Spinal cord (tissue), 10 donors: ENCODE results near the gene PYGL. TPM values are rescaled to one million over a fixed set of nuclear protein-coding genes. Genes with fewer than 3 reads are reported as not detected.
A peak's percentile ranks its signal among the peaks of the same experiment; 100 is the strongest.

ENCODE experiments used
- DNase-seq, 6 donors: peaks; one replicate each; pipeline versions ENCODE4 v3.0.0 to v3.0.0-alpha.2; 2013 to 2015; ENCODE audit warnings: low spot score in 6 of 6, low read depth in 4 of 6
- H3K27ac ChIP-seq: one replicate; pipeline ENCODE4 v1.5.1; 2013; ENCODE audit warnings: low read depth, low read length, control low read depth
- H3K27me3 ChIP-seq: one replicate; pipeline ENCODE4 v1.6.1; 2013; ENCODE audit warnings: low read length; ENCODE audit not compliant: control insufficient read depth, insufficient read depth
- H3K36me3 ChIP-seq: one replicate; pipeline ENCODE4 v1.6.1; 2013; ENCODE audit warnings: low read length; ENCODE audit not compliant: control insufficient read depth, insufficient read depth
- H3K4me1 ChIP-seq: one replicate; pipeline ENCODE4 v1.6.1; 2013; ENCODE audit warnings: low read length; ENCODE audit not compliant: control insufficient read depth, insufficient read depth
- H3K4me3 ChIP-seq: one replicate; pipeline ENCODE4 v1.5.1; 2013; ENCODE audit warnings: low read depth, low read length, control low read depth
- H3K9me3 ChIP-seq: one replicate; pipeline ENCODE4 v1.6.1; 2013; ENCODE audit warnings: low read length; ENCODE audit not compliant: control insufficient read depth, insufficient read depth
- WGBS: methylation state at CpG from one replicate; pipeline ENCODE4 v1.1.5; 2013; ENCODE audit warnings: missing lambda C conversion rate; ENCODE audit not compliant: insufficient coverage; 5-methylcytosine and 5-hydroxymethylcytosine counted together
- long read RNA-seq, 4 donors: transcript quantifications; one replicate each; lab custom pipeline, GENCODE V29; 2026
- polyA plus RNA-seq, 2 donors: library from polyadenylated mRNA; unstranded; fragments of 120-200 nt; gene quantifications; one replicate each; pipeline ENCODE4 v1.2.1, GENCODE V29; 2013; ENCODE audit not compliant: insufficient read length in 2 of 2
- total RNA-seq, 2 donors: library from RNA; depleted of rRNA in 1 of 2; stranded (reverse); fragments of 120-200 nt in 1 of 2; fragments of >200 nt in 1 of 2; gene quantifications; one replicate each; pipeline versions ENCODE4 v1.2.3 to v1.2.4, GENCODE V29; 2013 to 2014
- donor health status: healthy.

The PYGL gene
- 10 to 100 TPM; 33.9 to 38.9 TPM for total RNA-seq
- 10 to 100 TPM; 19.5 to 21.8 TPM for polyA plus RNA-seq
- long read RNA-seq, donor 1, partial matches to known transcripts, result 7 of 12 reads
- long read RNA-seq, donor 1, other reads (novel, unspliced or antisense), result 0 of 12 reads
- long read RNA-seq, donor 2, partial matches to known transcripts, result 0 of 3 reads
- long read RNA-seq, donor 2, other reads (novel, unspliced or antisense), result 0 of 3 reads
- long read RNA-seq, donor 3, partial matches to known transcripts, result 0 of 1 reads
- long read RNA-seq, donor 3, other reads (novel, unspliced or antisense), result 0 of 1 reads
- long read RNA-seq, donor 4, partial matches to known transcripts, result 0 of 2 reads
- long read RNA-seq, donor 4, other reads (novel, unspliced or antisense), result 0 of 2 reads

- WGBS, result under 1% methylated on average over 74 of the region's 74 CpGs
- Histone ChIP-seq H3K27ac (peak within 1 kb of the TSS; percentile 69), H3K4me1 (peaks cover 19% of the 10 kb centered on the region)
Observed at GRCh38 chr14:50943943-50944646, at the start of gene PYGL. Gene PYGL, minus strand, starts transcription at chr14:50944483. Its CDS starts 80 bp downstream, at chr14:50944403.

GRCh38 chr14:50985859-50986331 lies 41.6 kb upstream of the PYGL start:
- Histone ChIP-seq H3K4me1 (peaks cover 11% of the 10 kb centered on the region), H3K36me3 (peaks cover 6% of the 10 kb centered on the region), H3K4me3 (no peak overlapping the region), H3K27me3 (no peaks in the 10 kb centered on the region), H3K27ac (peak overlapping the region; percentile 29), H3K9me3 (no peaks in the 10 kb centered on the region)
- peak in 1 of 6 donors; percentile 27 for DNase-seq
- WGBS, result 29% methylated on average over 8 of the region's 12 CpGs

More at GRCh38 chr14:50943943-50944646, at the start of gene PYGL:
- DNase-seq, result peak in 3 of 6 donors; percentile 28 to 78 (median 62)
- peak within 1 kb of the TSS; percentile 63 for H3K4me3 ChIP-seq
- peaks cover 10% of the 10 kb centered on the region for H3K27me3 ChIP-seq
- H3K9me3 ChIP-seq, result no peaks in the 10 kb centered on the region
- no peaks in the 10 kb centered on the region for H3K36me3 ChIP-seq

- peak in 2 of 6 donors; percentile 34 to 43 for DNase-seq
Observed at GRCh38 chr14:50985124-50985858, 41.0 kb upstream of the PYGL start.

DNA sequence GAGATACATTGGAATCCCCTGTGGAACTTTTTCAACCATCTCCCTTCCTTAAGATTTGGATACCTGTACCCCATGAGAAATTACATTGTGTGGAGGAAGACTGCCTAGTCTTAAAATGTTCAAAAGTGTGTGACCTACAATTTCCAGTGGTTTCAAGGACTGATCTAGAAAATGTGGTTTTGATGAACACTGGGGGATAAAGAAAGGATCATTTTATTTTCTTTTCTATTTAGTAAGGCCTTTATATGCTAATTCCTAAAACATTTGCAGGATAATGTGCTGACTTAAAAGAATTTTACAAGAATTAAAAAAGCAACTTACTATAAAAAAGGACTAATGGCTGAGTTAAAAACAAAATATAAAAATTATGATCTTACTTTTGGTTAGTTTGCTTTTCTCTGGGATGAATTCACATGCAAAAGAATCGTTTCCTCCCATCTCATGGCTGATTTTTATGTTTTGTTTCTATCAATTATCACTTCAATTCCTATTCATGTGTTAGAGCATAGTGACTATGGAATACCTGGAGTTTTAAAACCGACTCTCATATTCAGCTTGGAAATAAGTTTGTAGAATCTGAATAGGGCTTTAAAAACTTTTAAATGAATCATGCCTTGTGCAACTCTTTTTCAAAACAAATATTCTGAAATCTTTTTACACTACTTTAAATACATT lies 39.9 kb upstream of the PYGL start:
- Histone ChIP-seq H3K27me3 (no peaks in the 10 kb centered on the region), H3K27ac (no peak overlapping the region), H3K4me1 (peaks cover 11% of the 10 kb centered on the region), H3K36me3 (peaks cover 6% of the 10 kb centered on the region), H3K4me3 (no peak overlapping the region), H3K9me3 (no peaks in the 10 kb centered on the region)
- no peak for DNase-seq
- no CpG with 5 or more reads among the region's 2 CpGs for WGBS

More at GRCh38 chr14:50985124-50985858, 41.0 kb upstream of the PYGL start:
- no peaks in the 10 kb centered on the region for H3K9me3 ChIP-seq
- H3K4me1 ChIP-seq, result peaks cover 11% of the 10 kb centered on the region
- no peaks in the 10 kb centered on the region for H3K27me3 ChIP-seq
- WGBS, result 70% methylated on average over 10 of the region's 13 CpGs
- H3K4me3 ChIP-seq, result peak overlapping the region; percentile 0
- H3K27ac ChIP-seq, result peak overlapping the region; percentile 50
- peaks cover 6% of the 10 kb centered on the region for H3K36me3 ChIP-seq

DNA sequence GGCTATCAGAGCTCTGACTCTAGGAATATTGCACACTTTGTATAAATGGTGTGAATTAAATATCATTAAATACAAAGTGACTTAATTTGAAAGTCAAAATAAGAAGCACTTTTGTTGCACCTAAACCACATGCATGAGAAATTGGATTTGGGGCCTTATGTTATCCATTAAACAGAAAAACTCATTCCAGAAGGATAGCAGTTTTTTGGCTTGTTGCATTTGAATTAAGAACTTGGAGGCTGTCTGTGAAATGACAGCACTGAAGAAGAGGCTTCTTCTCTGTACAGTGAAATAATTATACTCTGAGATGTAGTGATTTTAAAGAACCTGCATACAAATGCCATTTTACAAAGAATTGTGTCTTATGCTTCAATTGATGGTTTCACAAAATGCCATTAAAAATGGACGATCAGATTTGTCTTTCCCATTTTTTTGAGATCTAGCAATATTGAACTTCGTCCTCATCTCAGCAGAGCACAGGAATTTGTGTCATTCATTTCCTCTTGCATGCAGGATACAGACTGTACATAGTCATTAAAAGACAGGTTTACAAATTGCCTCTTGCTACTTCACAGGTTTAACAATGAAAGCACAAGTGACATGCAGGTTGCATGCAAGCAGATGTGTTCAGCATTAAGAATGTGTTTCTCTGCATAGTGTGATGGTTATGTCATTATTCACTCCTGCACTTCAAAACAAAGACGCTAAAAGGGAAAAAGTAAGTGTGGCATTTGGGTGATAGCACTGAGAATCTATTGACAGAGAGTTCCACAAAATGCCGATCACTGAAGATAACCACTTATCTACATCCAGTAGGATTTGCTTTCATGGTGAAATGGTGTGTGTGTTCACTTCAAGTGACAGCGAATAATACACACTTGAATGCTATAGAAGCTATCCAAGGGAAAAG lies 35.9 kb upstream of the PYGL start:
- no peaks in the 10 kb centered on the region for H3K9me3 ChIP-seq
- H3K27me3 ChIP-seq, result no peaks in the 10 kb centered on the region
- peaks cover 2% of the 10 kb centered on the region for H3K4me1 ChIP-seq
- no peak overlapping the region for H3K4me3 ChIP-seq
- DNase-seq, result peak in 2 of 6 donors; percentile 44 to 52
- peaks cover 21% of the 10 kb centered on the region for H3K36me3 ChIP-seq
- 100% methylated on average over 3 of the region's 5 CpGs for WGBS
- no peak overlapping the region for H3K27ac ChIP-seq

DNA sequence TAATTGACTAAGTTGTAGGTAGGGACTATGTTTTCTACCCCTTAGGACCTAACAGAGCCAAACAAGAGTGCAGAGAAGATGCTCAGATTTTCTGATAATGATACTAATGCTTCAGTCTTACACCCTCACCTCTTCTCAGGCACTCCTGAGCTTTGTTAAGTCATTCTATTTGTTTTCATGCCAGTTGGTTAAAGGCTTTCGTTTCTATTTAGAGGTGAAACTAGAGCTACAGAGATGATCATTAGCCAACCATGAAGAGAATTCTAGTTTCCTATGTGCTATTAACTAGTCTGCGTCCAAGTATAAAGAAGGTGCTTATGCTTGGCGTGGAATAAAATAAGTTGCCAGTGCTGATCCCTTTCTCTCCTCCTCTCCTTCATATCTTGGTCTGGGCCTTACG lies 34.6 kb upstream of the PYGL start:
- H3K27ac ChIP-seq, result no peak overlapping the region
- 100% methylated on average over 1 of the region's 4 CpGs for WGBS
- H3K27me3 ChIP-seq, result no peaks in the 10 kb centered on the region
- H3K9me3 ChIP-seq, result no peaks in the 10 kb centered on the region
- H3K4me3 ChIP-seq, result no peak overlapping the region
- no peak for DNase-seq
- no peaks in the 10 kb centered on the region for H3K4me1 ChIP-seq
- peaks cover 24% of the 10 kb centered on the region for H3K36me3 ChIP-seq

GRCh38 chr14:50978529-50978871 lies 34.2 kb upstream of the PYGL start:
- no peak overlapping the region for H3K4me3 ChIP-seq
- DNase-seq, result no peak
- no peak overlapping the region for H3K27ac ChIP-seq
- no peaks in the 10 kb centered on the region for H3K4me1 ChIP-seq
- WGBS, result 95% methylated on average over 3 of the region's 3 CpGs
- no peaks in the 10 kb centered on the region for H3K27me3 ChIP-seq
- H3K36me3 ChIP-seq, result peaks cover 27% of the 10 kb centered on the region
- no peaks in the 10 kb centered on the region for H3K9me3 ChIP-seq

GRCh38 chr14:50977863-50978528 lies 33.7 kb upstream of the PYGL start:
- Histone ChIP-seq H3K27ac (no peak overlapping the region), H3K27me3 (no peaks in the 10 kb centered on the region), H3K4me3 (no peak overlapping the region), H3K36me3 (peaks cover 32% of the 10 kb centered on the region), H3K9me3 (no peaks in the 10 kb centered on the region), H3K4me1 (no peaks in the 10 kb centered on the region)
- WGBS, result 100% methylated on average over 2 of the region's 3 CpGs
- no peak for DNase-seq
